HG03378 (cell line): Measurements from ENCODE around the gene SPSB1.

ENCODE experiments used
- ATAC-seq: cut with Tn5 transposase; IDR thresholded peaks from one replicate; pipeline ENCODE4 v1.9.1; 2021; ENCODE audit warnings: mild to moderate bottlenecking, moderate library complexity; ENCODE audit not compliant: unreplicated experiment

Gene SPSB1

GRCh38 chr1:9413877-9414213, 121.2 kb downstream of the SPSB1 start:
- ATAC-seq: peak; percentile 6

- ATAC-seq: no peak
These were observed 123.8 kb downstream of the SPSB1 start for GRCh38 chr1:9416506-9416905.

GRCh38 chr1:9416918-9417500, 124.3 kb downstream of the SPSB1 start:
- ATAC-seq: no peak

GRCh38 chr1:9417695-9418094, 125.0 kb downstream of the SPSB1 start:
- no peak for ATAC-seq

- ATAC-seq: no peak
These were observed 126.2 kb downstream of the SPSB1 start for GRCh38 chr1:9418851-9419250.
